Astrocyte (in vitro differentiated cells and primary cell): ENCODE measurements around the gene WDR73. TPM values are rescaled to one million over a fixed set of nuclear protein-coding genes. Genes with fewer than 3 reads are reported as not detected.
A peak's percentile ranks its signal among the peaks of the same experiment; 100 is the strongest.

ENCODE experiments used
- DNase-seq: peaks from one replicate; pipeline ENCODE4 v3.0.0-alpha.2; 2010; ENCODE audit warnings: low read depth
- FAIRE-seq: peaks from 2 replicates; lab custom pipeline; 2011; peaks lifted over from hg19 to GRCh38; lab: Jason Lieb, UNC
- H2AFZ ChIP-seq: 2 replicates; pipeline ENCODE4 v1.6.0; 2012; ENCODE audit warnings: low read depth, low read length, inconsistent platforms
- H3K27ac ChIP-seq: 2 replicates; pipeline ENCODE4 v1.5.1; 2011; ENCODE audit warnings: low read depth, low read length, inconsistent platforms
- H3K27me3 ChIP-seq: 2 replicates; pipeline ENCODE4 v1.6.0; 2011; ENCODE audit warnings: low read length, inconsistent platforms; ENCODE audit not compliant: insufficient read depth
- H3K36me3 ChIP-seq: 2 replicates; pipeline ENCODE4 v1.5.1; 2011; ENCODE audit warnings: low read length, inconsistent platforms; ENCODE audit not compliant: insufficient read depth
- H3K4me1 ChIP-seq: 2 replicates; pipeline ENCODE4 v1.5.1; 2011; ENCODE audit warnings: low read length, inconsistent platforms; ENCODE audit not compliant: insufficient read depth
- H3K4me2 ChIP-seq: 2 replicates; pipeline ENCODE4 v1.6.0; 2012; ENCODE audit warnings: low read length, inconsistent platforms
- H3K4me3 ChIP-seq: 2 replicates; pipeline ENCODE4 v1.5.1; 2011; ENCODE audit warnings: low read depth, mild to moderate bottlenecking, low read length, inconsistent platforms; ENCODE audit not compliant: insufficient read depth
- H3K79me2 ChIP-seq: 2 replicates; pipeline ENCODE4 v1.6.0; 2012; ENCODE audit warnings: mild to moderate bottlenecking, low read length, inconsistent platforms; ENCODE audit not compliant: insufficient read depth
- H3K9ac ChIP-seq: 2 replicates; pipeline ENCODE4 v1.6.0; 2012; ENCODE audit warnings: mild to moderate bottlenecking, low read length, inconsistent platforms
- H3K9me3 ChIP-seq: 2 replicates; pipeline ENCODE4 v1.5.1; 2012; ENCODE audit warnings: low read depth, mild to moderate bottlenecking, low read length, inconsistent platforms; ENCODE audit not compliant: insufficient read depth
- H4K20me1 ChIP-seq: 2 replicates; pipeline ENCODE4 v1.6.0; 2012; ENCODE audit warnings: low read length, inconsistent platforms; ENCODE audit not compliant: insufficient read depth
- H3K27ac Mint-ChIP-seq: one replicate; pipeline ENCODE4 v1.8.0; 2021; ENCODE audit warnings: mild to moderate bottlenecking, mixed read lengths; ENCODE audit not compliant: unreplicated experiment
- H3K27me3 Mint-ChIP-seq: one replicate; pipeline ENCODE4 v1.8.0; 2021; ENCODE audit warnings: low read depth, mixed read lengths; ENCODE audit not compliant: unreplicated experiment
- H3K36me3 Mint-ChIP-seq: one replicate; pipeline ENCODE4 v1.8.0; 2021; ENCODE audit warnings: low read depth, mixed read lengths; ENCODE audit not compliant: unreplicated experiment
- H3K4me1 Mint-ChIP-seq: one replicate; pipeline ENCODE4 v1.8.0; 2021; ENCODE audit warnings: low read depth, mixed read lengths; ENCODE audit not compliant: unreplicated experiment
- H3K4me3 Mint-ChIP-seq: one replicate; pipeline ENCODE4 v1.8.0; 2021; ENCODE audit warnings: mild to moderate bottlenecking, moderate library complexity, mixed read lengths; ENCODE audit not compliant: unreplicated experiment
- H3K9me3 Mint-ChIP-seq: one replicate; pipeline ENCODE4 v1.8.0; 2021; ENCODE audit warnings: mild to moderate bottlenecking, mixed read lengths; ENCODE audit not compliant: unreplicated experiment
- CTCF ChIP-seq: IDR thresholded peaks from 2 replicates; pipeline ENCODE4 v1.5.1; 2011; ENCODE audit warnings: low read depth, mild to moderate bottlenecking, inconsistent platforms, low read length, moderate library complexity; ENCODE audit not compliant: insufficient read depth
- EZH2 ChIP-seq: IDR thresholded peaks from 2 replicates; pipeline ENCODE4 v1.6.1; 2012; ENCODE audit warnings: mild to moderate bottlenecking, low read length, inconsistent platforms; ENCODE audit not compliant: insufficient read depth
- total RNA-seq: library from RNA; stranded (reverse); gene quantifications from 2 replicates; pipeline ENCODE4 v1.2.1, GENCODE V29; 2021

The WDR73 gene
- total RNA-seq, 1 donor from 2014 or later: 23.9 TPM

GRCh38 chr15:84658788-84659411 is 4.8 kb upstream of the WDR73 start:
- Histone ChIP-seq H4K20me1 (peaks cover 2% of the 10 kb centered on the region), H3K4me1 (peaks cover 17% of the 10 kb centered on the region), H3K27ac (no peak overlapping the region), H2AFZ (no peak overlapping the region), H3K79me2 (peaks cover 2% of the 10 kb centered on the region), H3K36me3 (peaks cover 4% of the 10 kb centered on the region), H3K9ac (peak overlapping the region; percentile 79), H3K4me3 (peak overlapping the region; percentile 60), H3K27me3 (no peaks in the 10 kb centered on the region), H3K4me2 (peak overlapping the region; percentile 88), H3K9me3 (no peaks in the 10 kb centered on the region)
- DNase-seq (no peak), FAIRE-seq (no peak)
- Mint-ChIP-seq H3K4me1 (peaks cover 8% of the 10 kb centered on the region), H3K36me3 (peaks cover 11% of the 10 kb centered on the region), H3K9me3 (peaks cover 3% of the 10 kb centered on the region), H3K4me3 (peak overlapping the region; percentile 54), H3K27me3 (peaks cover 3% of the 10 kb centered on the region), H3K27ac (no peak overlapping the region)
- TF ChIP-seq CTCF (no peak), EZH2 (no peak)

- peak within 1 kb of the TSS; percentile 50 for H3K27ac ChIP-seq
- Mint-ChIP-seq H3K9me3 (peaks cover 3% of the 10 kb centered on the region), H3K4me3 (peak within 1 kb of the TSS; percentile 75), H3K27ac (peak within 1 kb of the TSS; percentile 58), H3K36me3 (peaks cover 11% of the 10 kb centered on the region), H3K4me1 (peaks cover 11% of the 10 kb centered on the region), H3K27me3 (peaks cover 3% of the 10 kb centered on the region)
- TF ChIP-seq EZH2 (no peak), CTCF (no peak)
- peak within 1 kb of the TSS; percentile 58 for H2AFZ ChIP-seq
- no peak for FAIRE-seq
- H4K20me1 ChIP-seq: peaks cover 2% of the 10 kb centered on the region
- H3K27me3 ChIP-seq: no peaks in the 10 kb centered on the region
- H3K4me2 ChIP-seq: peak within 1 kb of the TSS; percentile 88
- no peaks in the 10 kb centered on the region for H3K9me3 ChIP-seq
- H3K4me1 ChIP-seq: peaks cover 21% of the 10 kb centered on the region
- peak; percentile 50 for DNase-seq
- H3K4me3 ChIP-seq: peak within 1 kb of the TSS; percentile 60
- H3K36me3 ChIP-seq: peaks cover 4% of the 10 kb centered on the region
- peak within 1 kb of the TSS; percentile 79 for H3K9ac ChIP-seq
- H3K79me2 ChIP-seq: peaks cover 8% of the 10 kb centered on the region
Measured at GRCh38 chr15:84658080-84658787, 4.2 kb upstream of the WDR73 start, which contains the start of gene NMB. Gene NMB, minus strand, starts transcription at chr15:84658199. Its CDS starts 47 bp downstream, at chr15:84658152.
